ENCODE data around the gene INSL6.

INSL6 gene

GRCh38 chr9:5178126-5178805 is 7.2 kb downstream of the INSL6 start:
- Histone ChIP-seq H3K27ac (replicated peaks) (no peak overlapping the region), H3K27me3 (ENCODE audit: insufficient read depth, poor library complexity, severe bottlenecking) (no peaks in the 10 kb centered on the region), H3K4me3 (replicated peaks; ENCODE audit: insufficient read depth, low read length) (no peak overlapping the region)
- TF ChIP-seq REST (IDR thresholded peaks at IDR 0.05; ENCODE audit: insufficient replicate concordance, low read depth) = no peak
- DNase-seq (ENCODE audit: low read depth in 1 of 2, low spot score in 1 of 2) = no peak

- TF ChIP-seq GABPA (IDR thresholded peaks at IDR 0.05; ENCODE audit: low read depth) (no peak), POLR2AphosphoS5 (IDR thresholded peaks at IDR 0.05; ENCODE audit: low read depth) (no peak), REST (IDR thresholded peaks at IDR 0.05; ENCODE audit: insufficient replicate concordance, low read depth) (no peak), CTCF (IDR thresholded peaks at IDR 0.05; ENCODE audit: insufficient read depth, low read length) (no peak), SPI1 (IDR thresholded peaks at IDR 0.05; ENCODE audit: borderline replicate concordance, low read depth) (no peak)
These were observed 39.2 kb downstream of the INSL6 start for GRCh38 chr9:5146241-5146640.

GRCh38 chr9:5144217-5144616 is 41.2 kb downstream of the INSL6 start:
- Histone ChIP-seq H3K27me3 (ENCODE audit: insufficient read depth, poor library complexity, severe bottlenecking) (no peaks in the 10 kb centered on the region), H3K27ac (replicated peaks) (no peak overlapping the region), H3K4me3 (replicated peaks; ENCODE audit: insufficient read depth, low read length) (no peak overlapping the region)
- no peak for TF ChIP-seq GABPA (IDR thresholded peaks at IDR 0.05; ENCODE audit: low read depth)
- TF ChIP-seq CTCF (IDR thresholded peaks at IDR 0.05; ENCODE audit: insufficient read depth, low read length) = no peak
- TF ChIP-seq REST (IDR thresholded peaks at IDR 0.05; ENCODE audit: insufficient replicate concordance, low read depth) = no peak
- no peak for TF ChIP-seq SPI1 (IDR thresholded peaks at IDR 0.05; ENCODE audit: borderline replicate concordance, low read depth)
- no peak for TF ChIP-seq POLR2AphosphoS5 (IDR thresholded peaks at IDR 0.05; ENCODE audit: low read depth)
- no peak for DNase-seq (ENCODE audit: low read depth in 1 of 2, low spot score in 1 of 2)

More at GRCh38 chr9:5146241-5146640, 39.2 kb downstream of the INSL6 start:
- no peak for DNase-seq (ENCODE audit: low read depth in 1 of 2, low spot score in 1 of 2)
- Histone ChIP-seq H3K27me3 (ENCODE audit: insufficient read depth, poor library complexity, severe bottlenecking) (no peaks in the 10 kb centered on the region), H3K27ac (replicated peaks) (no peak overlapping the region), H3K4me3 (replicated peaks; ENCODE audit: insufficient read depth, low read length) (no peak overlapping the region)
